ENCODE results near the gene KRTAP10-3. TPM values are rescaled to one million over a fixed set of nuclear protein-coding genes. Genes with fewer than 3 reads are reported as not detected.
A peak's percentile ranks its signal among the peaks of the same experiment; 100 is the strongest.

KRTAP10-3 gene
- total and polyA plus RNA-seq, 2 of the 13 experiments (the other 11 are each of a cell fraction or from before 2014, with no cell fraction given) = not detected

- no peak for TF ChIP-seq ZFAT (CRISPR knock-in tag; conservative IDR thresholded peaks at IDR 0.05)
Observed at GRCh38 chr21:44522753-44523204, 35.8 kb downstream of the KRTAP10-3 start (continued).

GRCh38 chr21:44521928-44522752 is 36.5 kb downstream of the KRTAP10-3 start:
- peak; percentile 71 for ATAC-seq
- FAIRE-seq = no peak
- POLR2A ChIA-PET = no interaction called here

GRCh38 chr21:44521301-44521927 is 37.2 kb downstream of the KRTAP10-3 start:
- ChIA-PET POLR2A (no interaction called here), CTCF (ENCODE audit: low intra/inter-chr PET ratio, low total read pairs) (no interaction called here)
- Histone ChIP-seq H3K9ac (ENCODE audit: insufficient read depth, low read depth, low read length) (no peak overlapping the region), H3K36me3 (replicated peaks in 1 of 2; ENCODE audit: control insufficient read depth in 1 of 2, insufficient read depth in 2 of 2, low read length in 2 of 2) (no peaks in the 10 kb centered on the region), H3K4me2 (ENCODE audit: low read depth, low read length) (no peak overlapping the region), H3K4me1 (ENCODE audit: insufficient read depth, low read length) (peaks cover 37% of the 10 kb centered on the region), H3K27ac (ENCODE audit: extremely low read length, insufficient read depth, low read length) (no peak overlapping the region), H4K20me1 (ENCODE audit: insufficient read depth, low read length) (no peaks in the 10 kb centered on the region), H3K27me3 (ENCODE audit: control insufficient read depth in 1 of 2, insufficient read depth in 2 of 2, low read length in 2 of 2) (no peaks in the 10 kb centered on the region; a peak in 1 of 5 replicates), H3K4me3 (replicated peaks in 1 of 3; ENCODE audit: insufficient read depth in 1 of 3, low read depth in 2 of 3, low read length in 3 of 3) (no peak overlapping the region), H3K79me2 (ENCODE audit: insufficient read depth, low read length) (no peaks in the 10 kb centered on the region), H2AFZ (ENCODE audit: low read length) (no peak overlapping the region), H3K9me3 (ENCODE audit: low read length) (no peaks in the 10 kb centered on the region)
- intact Hi-C loops (cut with micrococcal nuclease; ENCODE audit: unreplicated experiment) (no loop called here), in situ Hi-C loops (cut with HindIII; ENCODE audit: extremely low pct_ligation_motif_present, low pct_unique_long_range_greater_than_20kb) (no loop called here)
- FAIRE-seq (no peak), ATAC-seq (no peak; the same call in 2 of the 3 replicates), DNase-seq (ENCODE audit: low spot score) (no peak)
- 68% methylated on average over 7 of the region's 22 CpGs for WGBS (ENCODE audit: low lambda C conversion rate)
- BruUV-seq (replicated peaks) = no TSS peak
- TF ChIP-seq HNRNPLL (IDR thresholded peaks at IDR 0.05; ENCODE audit: low read depth, low read length, poor library complexity, severe bottlenecking) = peak; percentile 2
- TF ChIP-seq KLF13 (CRISPR knock-in tag; IDR thresholded peaks at IDR 0.05) = no peak
- TF ChIP-seq AGO1 (IDR thresholded peaks at IDR 0.05; ENCODE audit: low read depth, low read length, poor library complexity, severe bottlenecking) = peak; percentile 92
- TF ChIP-seq ZNF12 (CRISPR knock-in tag; IDR thresholded peaks at IDR 0.05) = no peak

More at GRCh38 chr21:44521928-44522752, 36.5 kb downstream of the KRTAP10-3 start:
- Histone ChIP-seq H3K9ac (ENCODE audit: insufficient read depth, low read depth, low read length) (no peak overlapping the region), H3K9me3 (ENCODE audit: low read length) (no peaks in the 10 kb centered on the region), H3K36me3 (replicated peaks in 1 of 2; ENCODE audit: control insufficient read depth in 1 of 2, insufficient read depth in 2 of 2, low read length in 2 of 2) (no peaks in the 10 kb centered on the region), H3K4me2 (ENCODE audit: low read depth, low read length) (no peak overlapping the region), H3K27me3 (ENCODE audit: control insufficient read depth in 1 of 2, insufficient read depth in 2 of 2, low read length in 2 of 2) (no peaks in the 10 kb centered on the region; a peak in 1 of 5 replicates), H3K79me2 (ENCODE audit: insufficient read depth, low read length) (no peaks in the 10 kb centered on the region), H4K20me1 (ENCODE audit: insufficient read depth, low read length) (no peaks in the 10 kb centered on the region), H3K4me1 (ENCODE audit: insufficient read depth, low read length) (peaks cover 34% of the 10 kb centered on the region), H2AFZ (ENCODE audit: low read length) (no peak overlapping the region), H3K27ac (ENCODE audit: extremely low read length, insufficient read depth, low read length) (no peak overlapping the region), H3K4me3 (replicated peaks in 1 of 3; ENCODE audit: insufficient read depth in 1 of 3, low read depth in 2 of 3, low read length in 3 of 3) (no peak overlapping the region)
- intact Hi-C loops (cut with micrococcal nuclease; ENCODE audit: unreplicated experiment) (no loop called here), in situ Hi-C loops (cut with HindIII; ENCODE audit: extremely low pct_ligation_motif_present, low pct_unique_long_range_greater_than_20kb) (no loop called here)
- no peak for TF ChIP-seq HCFC1 (IDR thresholded peaks at IDR 0.05; ENCODE audit: low read depth, low read length)
- TF ChIP-seq AGO2 (optimal IDR thresholded peaks at IDR 0.05; ENCODE audit: low read depth, low read length) = peak; percentile 65
- TF ChIP-seq AGO1 (IDR thresholded peaks at IDR 0.05; ENCODE audit: low read depth, low read length, poor library complexity, severe bottlenecking) = peak; percentile 60
- no peak for TF ChIP-seq ELF3 (CRISPR knock-in tag; IDR thresholded peaks at IDR 0.05)
- BruUV-seq (replicated peaks) = no TSS peak
- no peak for DNase-seq (ENCODE audit: low spot score)
- 84% methylated on average over 3 of the region's 33 CpGs for WGBS (ENCODE audit: low lambda C conversion rate)
- CTCF ChIA-PET (ENCODE audit: low intra/inter-chr PET ratio, low total read pairs) = no interaction called here
